Inflammatory macrophage treated with lipopolysaccharide for 4 hours (primary cell): ENCODE data around the gene SLC30A3.
"Not testable (repeated sequence)": the region's sequence is repeated elsewhere in the genome, so short reads cannot be mapped to it uniquely, and the experiment has no call there.

ENCODE experiments used
- DNase-seq: peaks from one replicate; pipeline ENCODE4 v3.0.0-alpha.2; 2020

The SLC30A3 gene, protein sequence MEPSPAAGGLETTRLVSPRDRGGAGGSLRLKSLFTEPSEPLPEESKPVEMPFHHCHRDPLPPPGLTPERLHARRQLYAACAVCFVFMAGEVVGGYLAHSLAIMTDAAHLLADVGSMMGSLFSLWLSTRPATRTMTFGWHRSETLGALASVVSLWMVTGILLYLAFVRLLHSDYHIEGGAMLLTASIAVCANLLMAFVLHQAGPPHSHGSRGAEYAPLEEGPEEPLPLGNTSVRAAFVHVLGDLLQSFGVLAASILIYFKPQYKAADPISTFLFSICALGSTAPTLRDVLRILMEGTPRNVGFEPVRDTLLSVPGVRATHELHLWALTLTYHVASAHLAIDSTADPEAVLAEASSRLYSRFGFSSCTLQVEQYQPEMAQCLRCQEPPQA

DNA sequence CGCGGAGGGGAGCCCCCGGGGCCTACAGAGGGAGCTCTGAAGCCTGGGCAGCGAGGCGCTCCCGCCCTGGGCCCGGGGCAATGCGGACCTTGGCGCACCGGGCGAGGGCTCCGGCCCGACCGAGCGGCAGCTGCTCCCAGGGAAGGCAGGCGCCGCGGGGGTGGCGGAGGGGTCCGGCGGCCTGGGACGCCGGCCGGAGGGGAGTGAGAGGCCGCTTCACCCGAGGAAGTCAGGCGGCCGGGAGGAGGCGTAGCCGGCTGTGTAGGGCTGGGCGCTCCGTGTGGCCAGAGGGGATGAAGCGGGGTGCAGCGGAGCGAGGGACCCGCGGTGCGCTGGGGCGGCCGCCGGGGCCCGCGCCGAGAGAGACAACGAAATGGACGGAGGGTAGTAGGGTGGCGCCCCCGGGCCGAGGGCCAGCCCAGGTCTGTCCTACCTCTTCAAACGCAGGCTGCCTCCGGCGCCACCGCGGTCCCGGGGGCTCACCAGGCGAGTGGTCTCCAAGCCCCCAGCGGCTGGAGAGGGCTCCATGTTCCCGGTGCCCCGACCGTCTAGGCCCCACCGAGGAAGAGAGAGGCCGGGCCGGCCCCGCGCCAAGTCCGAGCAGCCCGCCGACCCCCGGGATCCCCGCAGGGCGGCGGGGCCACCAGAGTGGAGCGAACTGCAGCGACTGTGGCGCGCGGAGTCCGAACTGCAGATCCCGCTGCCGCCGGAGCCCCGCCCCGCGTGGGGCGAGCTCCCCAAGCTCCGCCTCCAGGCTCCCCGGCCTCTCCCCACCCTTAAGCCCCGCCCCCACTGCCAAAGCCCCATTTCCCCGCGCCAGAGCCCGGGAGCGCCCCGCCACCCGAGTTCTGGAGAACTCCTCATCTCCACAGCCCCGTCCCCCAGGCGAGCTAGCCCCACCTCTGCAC lies at the start of gene SLC30A3:
Gene SLC30A3, minus strand, starts transcription at position 669 of the 908 bp plus-strand sequence. Its CDS starts 141 bp downstream, at position 528.
- DNase-seq = peak; percentile 63

DNA sequence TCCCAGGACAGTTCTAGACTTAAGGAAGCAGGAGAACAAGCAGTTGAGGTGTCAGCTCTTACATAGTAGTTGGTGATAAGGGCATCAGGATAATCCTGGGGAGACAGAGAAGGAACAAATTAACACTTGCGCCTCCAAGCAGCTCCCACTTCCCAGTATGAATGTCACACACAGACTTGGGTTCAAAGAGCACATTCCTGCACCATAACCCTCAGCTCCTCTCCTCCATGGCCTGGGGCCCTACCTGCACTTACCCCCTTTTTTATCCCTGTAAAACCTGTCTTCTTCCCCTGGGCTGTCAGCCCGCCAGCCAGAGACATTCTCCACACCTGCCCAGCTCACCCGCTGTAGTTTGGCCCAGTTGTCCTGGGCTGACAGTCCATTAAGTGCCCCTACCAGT lies 49.3 kb upstream of the SLC30A3 start:
- no peak for DNase-seq

DNA sequence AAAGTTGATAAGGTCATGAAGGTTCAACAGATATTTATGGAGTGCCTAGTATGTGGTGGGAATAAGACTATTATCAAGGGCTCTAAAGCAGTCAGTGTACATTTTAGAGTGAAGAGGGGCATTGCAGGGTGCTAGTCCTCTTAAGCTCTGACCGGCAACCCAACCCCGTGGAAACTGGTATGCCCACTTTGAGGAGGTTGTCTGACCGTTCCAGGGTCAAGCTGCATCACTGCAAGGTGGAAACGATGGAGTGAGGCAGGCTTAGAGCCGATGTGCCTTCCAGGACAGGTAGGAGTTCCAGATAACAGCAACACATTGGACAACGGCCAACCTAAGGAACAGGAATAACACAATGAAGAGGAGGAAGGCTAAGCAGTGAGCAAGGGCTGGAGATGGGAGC lies 46.8 kb upstream of the SLC30A3 start:
- no peak for DNase-seq

DNA sequence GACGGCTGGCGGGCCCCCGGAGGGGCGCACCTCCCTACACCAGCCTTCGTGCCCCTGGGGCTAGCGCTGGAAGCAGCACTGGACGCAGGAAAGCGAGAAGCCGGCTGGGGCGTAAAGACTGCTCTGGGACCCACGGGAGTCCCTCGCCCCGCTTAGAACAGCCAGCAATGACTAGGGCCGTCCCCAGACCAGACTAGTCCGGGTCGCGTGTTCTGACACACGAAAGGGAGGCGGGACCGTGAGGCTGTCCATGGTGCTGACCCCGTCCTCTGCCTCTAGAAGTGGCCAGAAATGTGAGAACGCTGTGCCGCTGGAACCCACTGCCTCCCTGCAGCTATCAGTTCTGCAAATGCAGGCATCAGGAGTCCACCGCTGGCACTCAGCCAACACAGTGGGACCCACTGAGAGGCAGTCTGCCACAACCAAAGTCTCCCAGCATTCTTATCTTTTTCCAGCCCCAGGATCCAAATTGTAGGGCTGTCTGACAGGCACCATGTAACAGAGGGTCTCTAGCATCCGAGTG lies 45.6 kb upstream of the SLC30A3 start, which contains the start of gene UCN:
Gene UCN, minus strand, starts transcription at position 87 of the 523 bp plus-strand sequence. CDS start 550 bp downstream, outside the sequence.
- no peak for DNase-seq

DNA sequence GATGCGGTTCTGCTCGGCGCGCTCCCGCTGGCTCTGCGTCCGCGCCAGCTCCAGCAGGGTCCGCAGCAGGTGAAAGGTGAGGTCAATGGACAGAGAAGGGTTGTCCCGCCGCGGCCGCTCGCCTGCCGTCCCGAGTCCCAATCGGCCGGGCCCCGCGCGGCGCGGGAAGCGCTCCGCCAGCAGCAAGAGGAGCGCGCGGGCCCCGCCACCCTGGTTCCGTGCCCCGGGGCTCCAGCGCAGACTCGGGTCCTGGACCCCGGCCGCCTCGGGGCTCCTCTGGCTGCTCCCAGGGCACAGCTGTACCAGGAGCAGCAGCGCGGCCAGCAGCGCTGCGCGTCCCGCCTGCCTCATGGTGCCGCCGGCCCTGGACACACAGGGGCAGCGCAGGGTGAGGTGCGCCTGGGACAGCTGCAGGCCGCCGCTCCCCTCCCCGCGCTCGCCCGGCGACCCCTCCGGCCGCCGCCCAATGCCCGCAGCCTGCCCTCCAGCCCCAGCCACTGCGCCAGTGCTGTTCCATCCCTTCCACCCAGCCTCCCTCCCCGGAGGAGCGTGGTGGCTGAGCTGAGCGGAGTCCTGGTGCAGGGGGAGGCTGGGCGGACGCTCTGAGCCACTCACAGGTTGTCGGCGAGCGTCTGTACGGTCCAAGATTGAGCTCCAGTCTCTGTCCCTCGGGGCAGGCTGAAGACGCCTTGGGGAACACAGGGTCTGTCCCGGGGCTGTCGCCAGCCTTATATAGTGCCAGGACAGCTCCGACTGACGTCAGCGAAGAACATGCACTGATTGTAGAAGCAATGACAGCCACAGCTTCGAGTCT lies 44.9 kb upstream of the SLC30A3 start:
- no peak for DNase-seq

DNA sequence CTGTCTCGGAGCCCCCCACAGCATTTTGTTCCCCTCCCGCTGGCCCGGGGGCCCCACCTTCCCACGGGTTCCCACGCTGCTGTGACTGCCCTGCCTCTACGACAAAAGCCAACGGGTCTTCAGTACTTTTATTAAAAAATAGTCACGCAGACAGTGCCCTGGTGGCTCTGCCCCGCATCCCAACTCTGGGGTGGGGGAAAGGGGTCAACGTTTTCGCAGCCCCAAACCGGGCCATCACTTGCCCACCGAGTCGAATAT lies 44.4 kb upstream of the SLC30A3 start:
- no peak for DNase-seq

DNA sequence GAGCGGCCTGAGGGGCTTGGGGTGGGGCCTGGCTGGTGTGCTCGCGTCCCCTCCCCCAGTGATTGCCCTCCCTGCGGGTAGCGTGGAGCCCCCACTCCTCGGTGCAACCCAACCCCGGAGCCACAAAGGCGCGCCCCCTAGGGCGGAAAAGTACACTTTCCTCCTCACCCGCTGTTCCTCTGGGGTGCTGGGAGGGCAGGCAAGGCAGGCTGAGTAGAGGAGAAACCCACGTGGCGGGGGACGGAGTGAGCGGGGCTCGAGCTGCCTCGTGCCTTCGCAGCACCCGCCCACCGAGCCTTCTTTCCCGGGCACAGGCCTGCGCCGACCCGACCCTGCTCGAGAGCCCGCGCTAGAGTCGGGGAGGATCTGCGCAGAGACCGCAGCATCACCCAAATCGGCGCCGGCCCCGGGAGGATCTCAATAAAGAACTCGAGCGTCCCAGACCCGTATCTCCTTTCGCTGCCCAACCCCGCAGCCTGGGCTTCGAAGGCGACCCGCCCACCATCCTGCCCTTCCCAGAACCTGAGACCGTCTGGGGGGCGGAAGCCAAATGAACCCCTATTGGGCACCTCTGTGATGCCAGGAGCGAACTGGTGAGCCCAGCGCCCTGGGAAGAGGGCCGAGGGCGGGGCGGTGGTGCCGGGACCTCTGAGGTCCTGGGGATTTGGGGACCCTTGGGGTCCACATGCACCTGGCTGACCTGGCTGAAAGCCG lies 43.9 kb upstream of the SLC30A3 start:
- DNase-seq = no peak

DNA sequence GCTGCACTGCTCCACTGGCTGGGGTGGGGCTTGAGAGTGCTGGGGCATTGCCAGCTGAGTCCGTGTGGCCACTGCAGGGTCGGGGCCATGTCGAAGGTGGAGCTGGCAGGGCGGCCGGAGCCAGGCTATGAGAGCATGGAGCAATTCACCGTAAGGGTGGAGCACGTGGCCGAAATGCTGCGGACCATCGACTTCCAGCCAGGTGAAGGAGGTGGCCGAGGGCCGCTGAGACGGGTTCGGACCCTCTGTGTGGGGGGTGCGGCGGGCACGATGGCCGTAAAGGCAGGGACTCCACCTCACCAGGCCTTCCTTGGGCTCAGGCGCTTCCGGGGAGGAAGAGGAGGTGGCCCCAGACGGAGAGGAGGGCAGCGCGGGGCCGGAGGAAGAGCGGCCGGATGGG lies 43.3 kb upstream of the SLC30A3 start:
- DNase-seq = no peak

DNA sequence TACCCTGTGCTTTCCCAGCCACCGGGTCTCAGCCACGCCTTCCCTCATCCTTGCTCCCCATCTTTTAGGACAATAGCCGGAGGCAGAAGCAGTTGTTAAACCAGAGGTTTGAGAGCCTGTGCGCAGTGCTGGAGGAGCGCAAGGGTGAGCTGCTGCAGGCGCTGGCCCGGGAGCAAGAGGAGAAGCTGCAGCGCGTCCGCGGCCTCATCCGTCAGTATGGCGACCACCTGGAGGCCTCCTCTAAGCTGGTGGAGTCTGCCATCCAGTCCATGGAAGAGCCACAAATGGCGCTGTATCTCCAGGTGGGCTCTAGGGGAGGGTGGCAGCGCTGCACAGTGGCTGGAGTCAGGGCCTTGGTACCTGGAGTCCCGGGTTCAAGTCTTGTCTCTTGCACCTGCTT lies 42.7 kb upstream of the SLC30A3 start:
- no peak for DNase-seq

DNA sequence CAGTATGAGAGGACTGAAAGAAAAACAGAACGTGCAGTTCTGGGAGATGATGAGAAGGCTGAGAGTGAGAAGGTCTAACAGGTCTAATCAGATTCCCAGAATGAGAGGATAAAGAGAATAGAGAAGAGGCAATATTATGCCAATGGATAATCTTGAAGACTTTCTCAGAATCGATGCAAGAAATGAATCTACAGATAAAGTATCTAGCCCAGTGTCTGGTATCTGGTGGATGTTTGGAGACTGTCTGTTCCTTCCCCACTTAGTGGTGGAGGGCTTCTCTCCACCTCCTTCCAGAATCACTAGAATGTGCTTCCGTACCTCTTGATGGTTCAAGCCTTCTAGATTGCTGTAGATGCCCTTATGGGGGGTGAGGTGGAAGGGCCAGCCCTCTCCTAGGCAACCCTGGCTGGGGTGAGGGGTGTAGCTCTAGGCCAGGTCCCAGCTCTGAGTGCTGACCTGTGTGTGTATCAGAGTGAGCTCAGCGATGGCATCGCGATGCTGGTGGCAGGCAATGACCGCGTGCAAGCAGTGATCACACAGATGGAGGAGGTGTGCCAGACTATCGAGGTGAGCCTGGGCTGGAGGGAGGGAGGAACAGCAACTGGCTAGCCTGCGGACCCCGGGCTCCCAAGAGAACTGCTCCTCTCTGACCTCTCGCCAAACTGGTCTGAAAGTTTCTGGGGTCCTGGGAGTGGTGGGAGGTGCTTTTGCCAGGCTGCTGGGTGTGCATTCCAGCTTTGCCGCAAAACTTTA lies 41.8 kb upstream of the SLC30A3 start:
- no peak for DNase-seq

DNA sequence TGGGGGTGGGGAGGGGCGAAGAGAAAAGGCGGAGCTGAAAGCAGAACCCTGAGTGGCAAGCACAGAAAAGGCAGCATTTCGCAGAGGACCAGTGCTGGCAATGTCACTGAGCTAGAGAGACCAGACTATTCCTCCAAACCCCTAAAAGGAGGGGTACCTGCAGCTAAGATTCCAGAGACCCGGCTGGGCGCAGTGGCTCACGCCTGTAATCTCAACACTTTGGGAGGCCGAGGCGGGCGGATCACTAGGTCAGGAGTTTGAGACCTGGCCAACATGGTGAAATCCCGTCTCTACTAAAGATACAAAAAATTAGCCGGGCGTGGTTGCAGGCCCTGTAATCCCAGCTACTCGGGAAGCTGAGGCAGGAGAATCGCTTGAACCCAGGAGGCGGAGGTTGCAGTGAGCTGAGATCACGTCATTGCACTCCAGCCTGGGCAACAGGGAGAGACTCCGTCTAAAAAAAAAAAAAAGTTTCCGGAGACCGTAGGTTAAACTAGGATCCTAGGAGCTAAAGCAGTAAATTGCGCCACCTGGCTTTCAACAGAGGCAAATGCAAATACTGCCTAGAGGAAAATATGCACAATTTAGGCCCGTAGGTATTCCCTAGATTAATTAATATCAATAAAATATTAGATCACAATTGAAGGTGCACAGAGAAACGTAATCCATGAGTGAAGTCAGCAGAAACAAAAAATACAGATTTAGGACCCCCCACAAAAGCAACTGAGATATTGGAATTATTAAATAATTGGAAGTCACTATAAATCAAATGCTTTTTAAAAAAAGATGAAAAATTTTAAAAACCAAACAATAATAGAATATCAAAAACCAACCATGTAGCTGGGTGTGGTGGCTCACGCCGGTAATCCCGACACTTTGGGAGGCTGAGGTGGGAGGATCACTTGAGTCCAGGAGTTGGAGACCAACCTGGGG lies 40.5 kb upstream of the SLC30A3 start:
- peak; percentile 85 for DNase-seq

DNA sequence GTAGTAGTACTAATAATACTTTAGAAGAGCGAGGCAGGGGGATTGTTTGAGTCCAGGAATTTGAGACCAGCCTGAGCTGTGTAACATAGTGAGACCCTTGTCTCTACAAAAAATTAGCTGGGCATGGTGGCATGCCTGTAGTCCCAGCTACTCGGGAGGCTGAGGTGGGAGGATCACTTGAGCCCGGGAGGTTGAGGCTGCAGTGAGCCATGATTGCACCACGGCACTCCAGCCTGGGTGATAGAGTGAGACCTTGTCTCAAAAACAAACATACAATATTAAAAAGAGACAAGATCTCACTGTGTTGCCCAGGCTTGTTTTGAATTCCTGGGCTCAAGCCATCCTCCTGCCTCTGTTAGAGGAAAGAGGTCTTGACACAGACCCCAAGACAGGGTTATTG lies 37.8 kb upstream of the SLC30A3 start:
- DNase-seq = not testable (repeated sequence)

DNA sequence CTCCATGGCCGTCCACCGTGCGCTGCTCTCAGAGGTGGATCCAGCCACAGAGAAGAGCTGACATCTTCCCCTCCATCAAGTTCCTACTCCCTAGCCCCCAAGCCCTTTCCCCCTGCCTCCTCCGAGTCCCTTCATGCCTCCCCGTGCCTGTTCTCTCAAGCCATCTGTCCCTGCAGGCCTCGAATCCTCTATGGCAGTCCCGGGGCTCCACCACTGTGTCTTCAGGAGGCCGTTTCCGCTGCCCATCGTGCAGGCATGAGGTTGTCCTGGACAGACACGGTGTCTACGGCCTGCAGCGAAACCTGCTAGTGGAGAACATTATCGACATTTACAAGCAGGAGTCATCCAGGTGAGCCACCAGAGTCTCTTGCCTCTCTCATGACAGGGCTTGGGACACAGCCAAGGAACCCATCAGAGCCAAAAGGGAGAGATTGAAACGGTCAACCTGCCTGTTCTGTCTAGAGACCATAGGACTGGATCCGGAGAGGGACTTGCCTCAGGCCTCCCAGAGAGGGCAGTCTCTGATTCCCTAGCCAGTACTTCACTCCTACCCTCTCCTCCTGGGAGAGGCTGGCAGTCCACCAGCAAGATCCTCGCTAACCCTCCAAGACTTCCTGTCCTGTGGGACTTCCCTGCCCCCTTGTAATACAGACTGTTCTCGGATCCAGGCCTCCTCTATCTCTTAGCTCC lies 35.7 kb upstream of the SLC30A3 start:
- DNase-seq = no peak

DNA sequence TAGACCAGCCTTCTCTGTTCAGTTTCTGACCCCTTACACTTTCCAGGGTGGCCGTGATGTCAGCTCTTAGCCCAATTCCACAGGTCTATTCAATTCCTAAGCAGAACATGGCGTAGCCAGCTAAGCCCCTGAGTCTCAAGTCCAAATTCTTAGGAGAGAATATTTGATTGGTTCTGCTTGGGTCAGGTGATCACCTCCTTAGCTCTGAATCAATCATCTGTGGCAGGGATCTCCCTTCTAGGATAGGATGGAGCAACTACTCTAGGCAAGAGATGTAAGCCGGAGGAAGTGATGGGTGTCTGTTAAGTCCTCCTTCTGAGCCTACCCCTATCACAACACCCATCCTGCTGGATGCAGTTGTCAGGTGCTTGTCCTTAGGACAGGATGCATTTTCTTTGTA lies 34.3 kb upstream of the SLC30A3 start:
- DNase-seq = peak; percentile 24

DNA sequence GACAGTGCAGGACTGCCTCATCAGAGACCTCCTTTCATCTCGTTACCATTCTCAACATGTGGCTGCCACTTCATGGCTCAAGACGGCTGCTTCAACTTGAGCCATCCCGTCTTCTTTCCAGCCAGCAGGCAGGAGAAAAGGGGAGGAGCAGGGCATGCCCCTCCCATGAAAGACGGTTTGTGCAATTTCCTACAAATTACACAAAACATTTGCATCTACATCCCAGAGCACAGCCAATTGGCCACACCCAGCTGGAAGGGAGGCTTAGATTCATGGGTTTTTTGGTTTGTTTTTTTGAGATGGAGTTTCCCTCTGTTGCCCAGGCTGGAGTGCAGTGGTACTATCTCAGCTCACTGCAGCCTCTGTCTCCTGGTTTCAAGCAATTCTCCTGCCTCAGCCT lies 33.6 kb upstream of the SLC30A3 start:
- DNase-seq = peak; percentile 79

DNA sequence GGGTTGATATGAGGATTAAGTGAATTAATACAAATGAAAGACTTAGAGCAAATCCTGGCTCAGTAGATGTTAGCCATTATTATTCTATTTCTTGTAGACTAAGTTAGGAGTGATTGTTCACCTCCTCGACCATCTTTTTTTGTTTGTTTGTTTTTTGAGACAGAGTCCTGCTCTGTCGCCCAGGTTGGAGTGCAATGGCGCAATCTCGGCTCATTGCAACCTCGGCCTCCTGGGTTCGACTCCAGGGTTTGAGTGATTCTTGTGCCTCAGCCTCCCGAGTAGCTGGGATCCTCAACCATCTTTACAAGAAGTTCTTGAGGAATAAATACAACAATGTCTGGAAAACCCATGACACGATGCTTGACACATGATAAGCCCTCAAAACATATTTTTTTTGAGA lies 32.1 kb upstream of the SLC30A3 start:
- no peak for DNase-seq

DNA sequence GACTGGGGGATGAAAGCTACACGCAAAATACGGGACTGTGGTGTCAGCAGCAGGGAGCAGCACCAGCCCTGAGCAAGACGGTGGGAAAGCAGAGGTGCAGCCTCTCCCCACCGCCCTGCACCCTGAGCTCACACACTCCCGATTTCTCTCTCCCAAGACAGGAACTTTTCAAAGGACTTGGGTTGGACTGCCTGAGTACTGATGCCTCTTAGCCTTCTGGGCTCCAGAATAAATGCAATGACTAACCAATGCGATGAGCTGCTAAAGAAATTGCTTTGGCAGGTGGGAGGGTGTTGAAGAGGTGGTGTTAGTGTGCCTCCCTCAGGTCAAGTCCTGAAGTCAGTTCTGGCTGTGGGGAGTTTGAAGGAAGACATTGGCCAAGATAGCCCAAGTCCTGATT lies 29.0 kb upstream of the SLC30A3 start:
- no peak for DNase-seq

DNA sequence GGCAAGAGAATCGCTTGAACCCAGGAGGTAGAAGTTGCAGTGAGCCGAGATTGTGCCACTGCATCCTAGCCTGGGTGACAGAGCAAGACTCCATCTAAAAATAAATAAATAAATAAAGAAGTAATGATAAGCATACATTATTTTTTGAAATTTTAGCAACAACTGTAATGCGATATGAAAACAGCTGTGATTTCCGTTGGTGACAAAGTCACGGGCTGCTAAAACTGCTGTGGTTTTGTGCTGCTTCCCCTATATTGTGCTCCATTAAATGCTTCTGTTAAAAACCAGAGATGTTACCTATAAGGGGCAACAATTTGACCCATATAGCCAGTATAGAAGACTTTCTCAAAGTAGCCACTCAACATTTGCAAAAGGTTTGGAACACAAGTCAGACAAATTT lies 27.7 kb upstream of the SLC30A3 start:
- no peak for DNase-seq

DNA sequence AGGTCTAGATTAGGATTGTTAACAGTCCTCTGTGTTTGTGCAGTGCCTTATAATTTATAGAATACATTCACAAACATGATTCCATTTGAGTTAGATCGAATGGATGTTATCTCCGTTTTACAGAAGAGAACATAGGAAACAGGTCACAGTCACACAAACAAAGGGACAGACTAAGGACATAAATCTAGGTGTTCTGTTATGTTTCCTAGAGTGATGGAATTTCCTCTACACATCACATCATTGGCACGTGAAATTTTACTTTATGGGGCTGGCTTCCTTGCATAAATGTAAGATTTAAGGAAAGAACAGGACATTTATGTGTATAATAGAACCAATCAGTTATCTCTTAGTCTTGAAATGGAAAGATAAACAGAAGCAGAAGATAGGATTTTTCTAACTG lies 25.8 kb upstream of the SLC30A3 start:
- no peak for DNase-seq

DNA sequence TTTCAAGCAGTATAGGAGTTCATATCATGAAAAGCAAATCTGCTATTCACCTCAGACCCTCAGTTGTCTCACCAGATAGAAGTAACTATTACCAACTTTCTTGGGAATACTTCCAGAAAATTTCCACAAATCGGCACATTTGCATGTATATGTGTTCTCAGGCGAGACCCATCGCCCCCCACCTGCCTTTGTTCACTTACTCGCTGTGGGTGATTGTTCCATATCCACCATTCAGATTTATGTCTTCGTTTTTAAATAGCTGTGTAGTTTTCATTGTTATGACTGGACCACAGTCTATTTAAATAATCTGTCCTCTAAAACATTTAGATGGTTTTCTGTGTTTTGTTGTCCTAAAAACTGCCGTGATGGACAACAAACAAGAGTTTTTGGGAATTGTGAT lies 22.6 kb upstream of the SLC30A3 start:
- DNase-seq = no peak
